ENCODE results near the gene TREX2.

The TREX2 gene

GRCh38 chrX:153445856-153446635, at the start of gene TREX2:
Gene TREX2, minus strand, starts transcription at chrX:153446056. Its CDS starts 626 bp downstream, at chrX:153445430.
- no peak for DNase-seq

GRCh38 chrX:153495362-153495751, 49.5 kb upstream of the TREX2 start:
- DNase-seq = no peak

- no peak for DNase-seq
Observed at GRCh38 chrX:153494541-153495361, 48.9 kb upstream of the TREX2 start, which contains the start of gene BGN. Gene BGN, plus strand, starts transcription at chrX:153494980. Its CDS starts 9,652 bp downstream, at chrX:153504632.

GRCh38 chrX:153494061-153494460, 48.2 kb upstream of the TREX2 start:
- DNase-seq = no peak

- DNase-seq = no peak
Observed at GRCh38 chrX:153493085-153493484, 47.2 kb upstream of the TREX2 start.

GRCh38 chrX:153492543-153492942, 46.7 kb upstream of the TREX2 start:
- DNase-seq = no peak

GRCh38 chrX:153491918-153492317, 46.1 kb upstream of the TREX2 start:
- no peak for DNase-seq

GRCh38 chrX:153491351-153491914, 45.6 kb upstream of the TREX2 start:
- no peak for DNase-seq

GRCh38 chrX:153490217-153490930, 44.5 kb upstream of the TREX2 start:
- DNase-seq = no peak

GRCh38 chrX:153488231-153488914, 42.5 kb upstream of the TREX2 start:
- DNase-seq = no peak

- no peak for DNase-seq
Observed at GRCh38 chrX:153487590-153488071, 41.8 kb upstream of the TREX2 start.

GRCh38 chrX:153486171-153486570, 40.3 kb upstream of the TREX2 start:
- no peak for DNase-seq

- no peak for DNase-seq
Observed at GRCh38 chrX:153485396-153486080, 39.7 kb upstream of the TREX2 start.

GRCh38 chrX:153482376-153483015, 36.6 kb upstream of the TREX2 start:
- no peak for DNase-seq

GRCh38 chrX:153481043-153481442, 35.2 kb upstream of the TREX2 start:
- DNase-seq = no peak

- DNase-seq = no peak
Observed at GRCh38 chrX:153478746-153479145, 32.9 kb upstream of the TREX2 start.

GRCh38 chrX:153477901-153478300, 32.0 kb upstream of the TREX2 start:
- DNase-seq = no peak

- no peak for DNase-seq
Observed at GRCh38 chrX:153477364-153477857, 31.6 kb upstream of the TREX2 start.

- DNase-seq = no peak
Observed at GRCh38 chrX:153476666-153477363, 31.0 kb upstream of the TREX2 start.

GRCh38 chrX:153475751-153476281, 30.0 kb upstream of the TREX2 start:
- DNase-seq = no peak
